IMR-90 (cell line): ENCODE results near the gene ZNF592.

Experiments used
- BHLHE40 ChIP-seq: fragments of 150-350 bp; IDR thresholded peaks from 2 replicates; pipeline ENCODE4 v1.6.1; 2016; ENCODE audit warnings: mild to moderate bottlenecking, low read depth, low read length
- CHD1 ChIP-seq: IDR thresholded peaks from 2 replicates; pipeline ENCODE4 v1.6.1; 2012; ENCODE audit warnings: low read depth, low read length, improper control_type of control experiment
- MXI1 ChIP-seq: IDR thresholded peaks from 2 replicates; pipeline ENCODE4 v1.6.1; 2012; ENCODE audit warnings: low read depth, mild to moderate bottlenecking, low read length, moderate library complexity, borderline replicate concordance
- POLR2A ChIP-seq: IDR thresholded peaks from 2 replicates; pipeline ENCODE4 v1.6.1; 2012; ENCODE audit warnings: mild to moderate bottlenecking, low read depth, low read length
- RAD21 ChIP-seq: IDR thresholded peaks from 2 replicates; pipeline ENCODE4 v1.6.1; 2012; ENCODE audit warnings: low read length, improper control_type of control experiment
- SMC3 ChIP-seq: fragments of 150-350 bp; IDR thresholded peaks from 2 replicates; pipeline ENCODE4 v1.6.1; 2016; ENCODE audit warnings: low read depth, mild to moderate bottlenecking, antibody characterized with exemption, low read length, moderate library complexity
- TF ChIP-seq, protein P1 (sequence below): conservative IDR thresholded peaks from 2 replicates; pipeline ENCODE4 v1.5.1; 2012; ENCODE audit warnings: mild to moderate bottlenecking, low read depth, low read length, improper control_type of control experiment

DNA sequence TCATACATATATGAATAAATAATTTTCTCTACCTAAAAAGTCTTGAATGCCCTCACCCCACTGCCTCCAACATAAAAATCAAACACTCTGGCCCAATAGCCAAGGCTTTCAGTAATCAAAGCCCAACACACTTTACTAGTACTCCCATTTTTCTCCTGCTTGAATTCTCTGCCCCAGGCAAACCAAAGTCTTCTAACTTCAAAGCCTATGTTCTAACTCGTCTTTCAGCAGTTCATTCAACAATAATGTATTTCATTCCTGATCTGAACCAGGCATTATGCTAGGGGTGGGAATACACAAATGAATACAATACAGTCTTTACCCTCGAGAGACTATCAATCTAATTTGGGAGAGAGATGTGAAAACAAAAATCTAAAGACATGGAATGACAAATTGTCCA is 11.4 kb upstream of the ZNF592 start:
- TF ChIP-seq POLR2A (no peak), BHLHE40 (no peak), SMC3 (no peak), RAD21 (no peak), CHD1 (no peak), MXI1 (no peak)
- TF ChIP-seq, protein P1, sequence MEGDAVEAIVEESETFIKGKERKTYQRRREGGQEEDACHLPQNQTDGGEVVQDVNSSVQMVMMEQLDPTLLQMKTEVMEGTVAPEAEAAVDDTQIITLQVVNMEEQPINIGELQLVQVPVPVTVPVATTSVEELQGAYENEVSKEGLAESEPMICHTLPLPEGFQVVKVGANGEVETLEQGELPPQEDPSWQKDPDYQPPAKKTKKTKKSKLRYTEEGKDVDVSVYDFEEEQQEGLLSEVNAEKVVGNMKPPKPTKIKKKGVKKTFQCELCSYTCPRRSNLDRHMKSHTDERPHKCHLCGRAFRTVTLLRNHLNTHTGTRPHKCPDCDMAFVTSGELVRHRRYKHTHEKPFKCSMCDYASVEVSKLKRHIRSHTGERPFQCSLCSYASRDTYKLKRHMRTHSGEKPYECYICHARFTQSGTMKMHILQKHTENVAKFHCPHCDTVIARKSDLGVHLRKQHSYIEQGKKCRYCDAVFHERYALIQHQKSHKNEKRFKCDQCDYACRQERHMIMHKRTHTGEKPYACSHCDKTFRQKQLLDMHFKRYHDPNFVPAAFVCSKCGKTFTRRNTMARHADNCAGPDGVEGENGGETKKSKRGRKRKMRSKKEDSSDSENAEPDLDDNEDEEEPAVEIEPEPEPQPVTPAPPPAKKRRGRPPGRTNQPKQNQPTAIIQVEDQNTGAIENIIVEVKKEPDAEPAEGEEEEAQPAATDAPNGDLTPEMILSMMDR = no peak
